GM18907 (cell line): ENCODE measurements around the gene NRBF2.
A peak's percentile ranks its signal among the peaks of the same experiment; 100 is the strongest.
"Not testable (repeated sequence)": the region's sequence is repeated elsewhere in the genome, so short reads cannot be mapped to it uniquely, and the experiment has no call there.

Source experiments
- ATAC-seq: cut with Tn5 transposase; IDR thresholded peaks from one replicate; pipeline ENCODE4 v1.9.1; 2021; ENCODE audit warnings: mild to moderate bottlenecking, moderate library complexity; ENCODE audit not compliant: unreplicated experiment

NRBF2 gene

GRCh38 chr10:63133056-63133820 is at the start of gene NRBF2:
Gene NRBF2, plus strand, starts transcription at chr10:63133328. Its CDS starts 143 bp downstream, at chr10:63133471.
- ATAC-seq, result peak; percentile 97

- ATAC-seq, result not testable (repeated sequence)
Measured at GRCh38 chr10:63083406-63083805, 49.7 kb upstream of the NRBF2 start.

- ATAC-seq, result peak; percentile 83
Measured at GRCh38 chr10:63083904-63084689, 49.0 kb upstream of the NRBF2 start.

- ATAC-seq, result no peak
Measured at GRCh38 chr10:63084690-63085382, 48.3 kb upstream of the NRBF2 start.

GRCh38 chr10:63093227-63093626 is 39.9 kb upstream of the NRBF2 start:
- no peak for ATAC-seq

GRCh38 chr10:63094405-63094804 is 38.7 kb upstream of the NRBF2 start:
- ATAC-seq, result no peak

- no peak for ATAC-seq
Measured at GRCh38 chr10:63094881-63095280, 38.2 kb upstream of the NRBF2 start.

GRCh38 chr10:63099734-63100133 is 33.4 kb upstream of the NRBF2 start:
- ATAC-seq, result no peak

GRCh38 chr10:63101091-63101490 is 32.0 kb upstream of the NRBF2 start:
- ATAC-seq, result not testable (repeated sequence)

- ATAC-seq, result not testable (repeated sequence)
Measured at GRCh38 chr10:63102279-63102883, 30.7 kb upstream of the NRBF2 start.

GRCh38 chr10:63103178-63103577 is 29.9 kb upstream of the NRBF2 start:
- ATAC-seq, result not testable (repeated sequence)

GRCh38 chr10:63103971-63104409 is 29.1 kb upstream of the NRBF2 start:
- no peak for ATAC-seq

- ATAC-seq, result no peak
Measured at GRCh38 chr10:63105225-63106110, 27.7 kb upstream of the NRBF2 start.

GRCh38 chr10:63106111-63106755 is 26.9 kb upstream of the NRBF2 start:
- ATAC-seq, result no peak

- ATAC-seq, result no peak
Measured at GRCh38 chr10:63107943-63108437, 25.1 kb upstream of the NRBF2 start.

GRCh38 chr10:63110940-63111339 is 22.2 kb upstream of the NRBF2 start:
- no peak for ATAC-seq

- ATAC-seq, result no peak
Measured at GRCh38 chr10:63114031-63114814, 18.9 kb upstream of the NRBF2 start.

GRCh38 chr10:63115732-63116383 is 17.3 kb upstream of the NRBF2 start:
- no peak for ATAC-seq
